Measurements from ENCODE around the gene SCG3.

Gene SCG3

DNA sequence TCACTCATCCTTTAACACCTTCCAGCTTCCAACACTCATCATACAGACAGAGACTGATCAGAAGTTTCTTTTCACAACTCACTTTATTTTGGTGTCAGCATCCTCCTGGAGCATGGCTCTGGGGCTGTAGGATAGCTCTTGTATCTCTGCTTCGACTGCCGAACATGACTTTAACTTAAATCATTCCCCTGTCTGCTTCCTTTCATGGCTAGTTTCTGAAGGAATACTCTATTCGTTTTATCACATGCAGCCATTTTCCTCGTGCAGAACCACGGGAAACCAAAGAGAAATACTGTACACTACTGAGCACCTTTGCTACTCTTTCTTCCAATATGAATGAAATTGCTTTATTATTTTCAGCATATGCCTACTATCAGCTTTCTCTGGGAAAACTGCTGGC, 68.0 kb downstream of the SCG3 start:
- in situ Hi-C loops (cut with MboI; ENCODE audit: low sequenced_read_pairs, unreplicated experiment) = no loop called here
- no peak for DNase-seq (ENCODE audit: low spot score)
- TF ChIP-seq, protein P1, sequence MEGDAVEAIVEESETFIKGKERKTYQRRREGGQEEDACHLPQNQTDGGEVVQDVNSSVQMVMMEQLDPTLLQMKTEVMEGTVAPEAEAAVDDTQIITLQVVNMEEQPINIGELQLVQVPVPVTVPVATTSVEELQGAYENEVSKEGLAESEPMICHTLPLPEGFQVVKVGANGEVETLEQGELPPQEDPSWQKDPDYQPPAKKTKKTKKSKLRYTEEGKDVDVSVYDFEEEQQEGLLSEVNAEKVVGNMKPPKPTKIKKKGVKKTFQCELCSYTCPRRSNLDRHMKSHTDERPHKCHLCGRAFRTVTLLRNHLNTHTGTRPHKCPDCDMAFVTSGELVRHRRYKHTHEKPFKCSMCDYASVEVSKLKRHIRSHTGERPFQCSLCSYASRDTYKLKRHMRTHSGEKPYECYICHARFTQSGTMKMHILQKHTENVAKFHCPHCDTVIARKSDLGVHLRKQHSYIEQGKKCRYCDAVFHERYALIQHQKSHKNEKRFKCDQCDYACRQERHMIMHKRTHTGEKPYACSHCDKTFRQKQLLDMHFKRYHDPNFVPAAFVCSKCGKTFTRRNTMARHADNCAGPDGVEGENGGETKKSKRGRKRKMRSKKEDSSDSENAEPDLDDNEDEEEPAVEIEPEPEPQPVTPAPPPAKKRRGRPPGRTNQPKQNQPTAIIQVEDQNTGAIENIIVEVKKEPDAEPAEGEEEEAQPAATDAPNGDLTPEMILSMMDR (IDR thresholded peaks at IDR 0.05; ENCODE audit: borderline replicate concordance, control extremely low read depth, extremely low read depth, insufficient read depth, missing control alignments) = no peak

DNA sequence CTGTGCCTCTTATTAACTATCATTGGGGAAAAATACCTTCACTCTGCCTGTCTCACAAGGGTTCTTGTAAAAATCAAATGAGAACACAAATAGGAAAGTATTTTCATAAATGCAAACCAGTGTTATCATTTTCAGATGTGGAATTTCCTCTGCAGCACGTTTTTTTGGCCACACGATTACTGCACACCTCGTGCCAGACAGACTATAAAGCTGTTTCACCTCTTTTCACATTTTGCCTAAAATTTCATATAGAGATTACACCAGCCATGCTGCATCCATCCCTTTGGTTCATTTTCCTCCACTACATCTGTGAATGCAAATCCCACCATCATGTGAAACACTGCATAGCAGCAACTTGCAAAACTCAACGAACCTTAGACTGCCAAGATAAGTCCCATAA, 68.9 kb downstream of the SCG3 start:
- in situ Hi-C loops (cut with MboI; ENCODE audit: low sequenced_read_pairs, unreplicated experiment) = no loop called here

DNA sequence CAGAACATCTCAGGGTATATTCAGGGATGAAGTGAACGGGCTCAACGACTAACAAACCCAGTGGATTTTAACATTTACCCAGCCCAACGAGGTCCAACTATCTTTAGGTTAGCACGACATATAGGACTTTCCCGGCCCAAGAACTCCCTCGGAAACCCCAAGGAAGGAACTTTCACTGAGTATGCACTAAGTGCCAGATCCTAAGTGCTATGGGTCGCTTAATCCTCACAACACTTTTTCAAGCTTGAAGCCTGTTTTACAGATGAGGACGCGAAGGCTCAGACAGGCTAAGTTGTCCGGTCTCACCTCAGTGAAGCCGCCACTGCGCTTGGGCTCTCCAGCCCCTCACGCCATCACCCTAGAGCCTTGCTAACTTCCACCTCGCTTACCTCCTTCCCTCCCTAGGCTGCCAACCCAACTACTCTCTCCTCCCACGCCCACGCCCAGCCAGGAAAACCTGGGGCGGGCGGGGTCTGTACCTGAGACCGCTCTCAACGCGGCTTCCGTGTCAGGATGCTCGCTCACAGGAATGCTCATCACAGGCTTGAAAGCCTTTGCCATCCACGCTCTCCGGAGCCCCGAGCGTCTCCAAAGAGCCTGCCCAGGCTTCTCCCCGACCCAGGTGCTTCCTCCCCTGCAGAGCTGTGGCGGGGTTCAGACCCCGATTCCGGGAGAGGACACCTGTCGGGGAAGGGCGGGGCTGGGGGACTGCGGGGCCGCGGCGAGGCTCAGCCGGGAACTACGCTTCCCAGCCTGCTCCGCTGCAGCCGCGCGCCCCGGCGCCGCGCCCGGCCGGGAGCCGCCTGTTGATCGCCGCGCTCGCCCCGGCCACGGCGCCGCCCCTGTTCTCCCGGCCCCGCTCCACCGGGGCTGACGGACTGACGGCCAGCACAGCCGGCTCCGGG, 69.7 kb downstream of the SCG3 start, which contains the start of gene TMOD2:
TSS of gene TMOD2 (plus strand) at position 806 of the 905 bp plus-strand sequence. CDS start 14,845 bp downstream, outside the sequence.
- TF ChIP-seq, protein P1 (IDR thresholded peaks at IDR 0.05; ENCODE audit: borderline replicate concordance, control extremely low read depth, extremely low read depth, insufficient read depth, missing control alignments) = no peak
- in situ Hi-C loops (cut with MboI; ENCODE audit: low sequenced_read_pairs, unreplicated experiment) = no loop called here
- peak; percentile 79 for DNase-seq (ENCODE audit: low spot score)

More for the DNA sequence above, 68.9 kb downstream of the SCG3 start:
- DNase-seq (ENCODE audit: low spot score) = no peak
- TF ChIP-seq, protein P1 (IDR thresholded peaks at IDR 0.05; ENCODE audit: borderline replicate concordance, control extremely low read depth, extremely low read depth, insufficient read depth, missing control alignments) = no peak

DNA sequence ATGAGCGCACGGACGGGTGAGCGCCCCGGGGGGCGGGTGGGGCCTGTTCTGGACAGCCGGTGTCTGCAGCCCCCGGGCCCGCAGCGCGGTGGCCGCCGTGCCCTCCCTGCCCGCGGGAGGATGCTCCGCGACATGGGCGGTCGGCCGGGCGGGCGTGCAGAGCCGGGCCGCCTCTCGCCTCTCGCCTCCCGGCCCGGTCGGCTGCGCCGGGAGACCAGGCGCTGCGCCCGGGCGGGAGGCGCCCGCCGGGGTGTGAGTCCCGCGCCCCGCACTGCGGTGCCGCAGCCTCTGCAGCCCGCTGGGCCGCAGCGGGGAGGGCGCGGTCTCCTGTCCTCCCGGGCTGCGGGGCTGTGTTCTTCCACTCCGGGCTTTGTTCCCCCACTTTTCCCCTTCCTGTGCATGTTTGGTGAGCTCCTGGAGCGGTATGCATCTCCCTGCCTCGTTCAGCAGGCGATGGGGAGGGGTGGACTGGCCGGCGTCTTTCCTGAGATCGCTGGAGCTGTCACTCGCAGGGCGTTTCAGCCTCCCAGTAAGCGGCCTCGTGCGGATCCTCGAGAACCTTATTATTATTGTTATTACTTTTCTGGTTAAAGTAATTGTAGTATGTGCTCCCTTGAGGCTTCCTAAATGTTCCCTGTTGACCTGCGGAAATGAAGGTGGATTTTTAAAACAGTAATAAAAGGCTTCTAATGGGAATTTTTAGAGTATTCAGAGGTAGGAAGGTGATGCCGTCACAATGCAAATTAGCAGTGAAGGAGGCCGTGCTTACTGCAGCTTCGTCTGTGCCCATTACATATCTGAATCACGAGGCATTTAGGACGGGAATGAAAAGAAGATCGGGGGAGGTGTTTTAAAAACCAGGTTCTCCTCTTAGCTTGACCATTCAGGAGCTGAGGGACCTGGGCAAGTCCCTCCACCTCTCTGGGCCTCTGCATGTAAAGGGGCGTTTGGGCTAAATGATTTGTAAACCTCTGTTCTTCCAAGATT, 70.7 kb downstream of the SCG3 start:
- in situ Hi-C loops (cut with MboI; ENCODE audit: low sequenced_read_pairs, unreplicated experiment) = no loop called here
- peak; percentile 47 for DNase-seq (ENCODE audit: low spot score)
- TF ChIP-seq, protein P1 (IDR thresholded peaks at IDR 0.05; ENCODE audit: borderline replicate concordance, control extremely low read depth, extremely low read depth, insufficient read depth, missing control alignments) = no peak

DNA sequence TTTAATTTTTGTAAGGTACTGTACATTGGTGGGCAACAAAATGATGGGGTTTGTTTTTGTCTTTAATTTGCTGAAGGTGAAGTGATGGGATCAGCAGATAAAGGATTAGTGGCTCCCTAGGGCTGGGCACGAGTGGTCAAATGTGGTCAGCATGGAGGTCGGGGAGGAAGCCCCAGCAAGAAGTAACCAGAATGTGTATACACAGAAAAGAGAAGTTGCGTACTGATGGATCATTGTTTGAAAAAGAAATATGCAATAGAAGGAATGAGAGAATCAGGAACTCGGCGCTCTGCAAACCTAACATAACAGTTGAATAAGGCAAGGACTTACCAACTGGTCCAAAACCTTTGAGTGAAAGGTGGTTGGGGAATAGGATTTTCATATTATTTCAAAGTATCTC, 71.6 kb downstream of the SCG3 start:
- TF ChIP-seq, protein P1 (IDR thresholded peaks at IDR 0.05; ENCODE audit: borderline replicate concordance, control extremely low read depth, extremely low read depth, insufficient read depth, missing control alignments) = no peak
- no peak for DNase-seq (ENCODE audit: low spot score)
- in situ Hi-C loops (cut with MboI; ENCODE audit: low sequenced_read_pairs, unreplicated experiment) = no loop called here

DNA sequence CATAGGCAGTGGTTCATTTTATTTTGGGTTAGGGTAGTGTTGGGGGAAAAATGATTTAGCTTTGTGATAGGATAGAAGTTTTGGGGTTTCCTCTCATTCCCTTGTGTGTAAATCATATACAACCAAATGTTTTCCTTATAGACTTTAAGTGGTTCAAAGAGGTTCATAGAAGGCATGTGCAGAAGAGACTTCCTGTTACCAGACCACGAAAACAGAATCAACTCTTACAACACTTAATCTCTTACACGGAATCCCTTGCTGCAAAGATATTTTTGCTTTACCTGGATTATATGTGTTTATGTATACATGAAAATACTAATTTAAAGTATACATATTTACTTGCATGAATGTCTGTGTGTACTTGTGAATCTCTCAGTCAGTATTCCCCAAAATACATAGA, 73.0 kb downstream of the SCG3 start:
- TF ChIP-seq, protein P1 (IDR thresholded peaks at IDR 0.05; ENCODE audit: borderline replicate concordance, control extremely low read depth, extremely low read depth, insufficient read depth, missing control alignments) = no peak
- in situ Hi-C loops (cut with MboI; ENCODE audit: low sequenced_read_pairs, unreplicated experiment) = no loop called here
- no peak for DNase-seq (ENCODE audit: low spot score)
